GM21447 (cell line): ENCODE results near the gene YJEFN3.

Experiments
- ATAC-seq: cut with Tn5 transposase; IDR thresholded peaks from one replicate; pipeline ENCODE4 v1.9.1; 2021; ENCODE audit not compliant: unreplicated experiment

Gene YJEFN3

GRCh38 chr19:19495614-19496603 is 32.8 kb upstream of the YJEFN3 start:
- no peak for ATAC-seq

- no peak for ATAC-seq
Observed at GRCh38 chr19:19498255-19498991, 30.3 kb upstream of the YJEFN3 start.

GRCh38 chr19:19499272-19499995 is 29.3 kb upstream of the YJEFN3 start:
- ATAC-seq, result no peak

- no peak for ATAC-seq
Observed at GRCh38 chr19:19500975-19501644, 27.6 kb upstream of the YJEFN3 start.

GRCh38 chr19:19501798-19502197 is 26.9 kb upstream of the YJEFN3 start:
- ATAC-seq, result no peak

GRCh38 chr19:19502281-19502680 is 26.4 kb upstream of the YJEFN3 start:
- ATAC-seq, result no peak

- ATAC-seq, result no peak
Observed at GRCh38 chr19:19502808-19503602, 25.7 kb upstream of the YJEFN3 start.

GRCh38 chr19:19504754-19505668 is 23.7 kb upstream of the YJEFN3 start:
- ATAC-seq, result no peak

- no peak for ATAC-seq
Observed at GRCh38 chr19:19505669-19506326, 22.9 kb upstream of the YJEFN3 start.

- ATAC-seq, result no peak
Observed at GRCh38 chr19:19506592-19506991, 22.1 kb upstream of the YJEFN3 start.

- no peak for ATAC-seq
Observed at GRCh38 chr19:19507354-19507753, 21.4 kb upstream of the YJEFN3 start.

GRCh38 chr19:19508217-19508616 is 20.5 kb upstream of the YJEFN3 start:
- no peak for ATAC-seq

GRCh38 chr19:19510432-19510831 is 18.3 kb upstream of the YJEFN3 start:
- no peak for ATAC-seq

- ATAC-seq, result no peak
Observed at GRCh38 chr19:19513682-19514081, 15.0 kb upstream of the YJEFN3 start.

GRCh38 chr19:19514215-19514657 is 14.5 kb upstream of the YJEFN3 start:
- no peak for ATAC-seq

- no peak for ATAC-seq
Observed at GRCh38 chr19:19514881-19515641, 13.7 kb upstream of the YJEFN3 start, which contains the start of gene TSSK6. TSSK6 (minus strand) TSS chr19:19515548; CDS start chr19:19515427, 121 bp downstream.
